Endothelial cell of umbilical vein (primary cell): ENCODE results near the gene DRC7.

ENCODE experiments used
- CTCF ChIP-seq, 2 donors: IDR thresholded peaks; 1 replicate in 1 of 2; 2 replicates in 1 of 2; pipeline ENCODE4 v1.5.1; 2011; ENCODE audit warnings: low read length in 2 of 2, mild to moderate bottlenecking in 2 of 2, moderate library complexity in 2 of 2, control low read depth in 1 of 2, inconsistent platforms in 1 of 2, low read depth in 1 of 2; ENCODE audit not compliant: insufficient read depth in 1 of 2; ENCODE audit errors: extremely low read depth in 1 of 2
- EZH2 ChIP-seq: IDR thresholded peaks from 2 replicates; pipeline ENCODE4 v1.6.1; 2012; ENCODE audit warnings: borderline replicate concordance, low read depth, mild to moderate bottlenecking, moderate library complexity, low read length, inconsistent platforms; ENCODE audit not compliant: severe bottlenecking
- FOS ChIP-seq: IDR thresholded peaks from 2 replicates; pipeline ENCODE4 v1.6.1; 2011; ENCODE audit warnings: mild to moderate bottlenecking, low read length, moderate library complexity, borderline replicate concordance; ENCODE audit not compliant: insufficient read depth
- MAX ChIP-seq: IDR thresholded peaks from 2 replicates; pipeline ENCODE4 v1.6.1; 2011; ENCODE audit not compliant: insufficient read depth, insufficient read length
- MYC ChIP-seq: IDR thresholded peaks from one replicate; pipeline ENCODE4 v1.6.1; 2011; ENCODE audit warnings: mild to moderate bottlenecking, low read depth, low read length
- POLR2A ChIP-seq: IDR thresholded peaks from 2 replicates; pipeline ENCODE4 v1.6.1; 2012; ENCODE audit warnings: low read depth, mild to moderate bottlenecking, control low read depth, low read length
- POLR2AphosphoS5 ChIP-seq: IDR thresholded peaks from 2 replicates; pipeline ENCODE4 v1.6.1; 2012; ENCODE audit warnings: low read depth, mild to moderate bottlenecking, control low read depth, low read length, moderate library complexity; ENCODE audit not compliant: insufficient read depth

- TF ChIP-seq EZH2 (no peak), POLR2A (no peak), CTCF (IDR thresholded peaks at IDR 0.05; ENCODE audit: extremely low read depth in 1 of 2, insufficient read depth in 1 of 2, low read depth in 1 of 2, low read length in 2 of 2) (no peak), MAX (no peak), MYC (no peak), FOS (no peak), POLR2AphosphoS5 (no peak)
Observed at GRCh38 chr16:57649846-57650245, 44.8 kb upstream of the DRC7 start.
